ENCODE data around the gene EXOC6B. TPM values are rescaled to one million over a fixed set of nuclear protein-coding genes. Genes with fewer than 3 reads are reported as not detected.
"Not testable (repeated sequence)": the region's sequence is repeated elsewhere in the genome, so short reads cannot be mapped to it uniquely, and the experiment has no call there.

The EXOC6B gene
- total and polyA plus RNA-seq, 3 donors from 2014 or later, result 27.7 to 45.2 (median 31.7) TPM

DNA sequence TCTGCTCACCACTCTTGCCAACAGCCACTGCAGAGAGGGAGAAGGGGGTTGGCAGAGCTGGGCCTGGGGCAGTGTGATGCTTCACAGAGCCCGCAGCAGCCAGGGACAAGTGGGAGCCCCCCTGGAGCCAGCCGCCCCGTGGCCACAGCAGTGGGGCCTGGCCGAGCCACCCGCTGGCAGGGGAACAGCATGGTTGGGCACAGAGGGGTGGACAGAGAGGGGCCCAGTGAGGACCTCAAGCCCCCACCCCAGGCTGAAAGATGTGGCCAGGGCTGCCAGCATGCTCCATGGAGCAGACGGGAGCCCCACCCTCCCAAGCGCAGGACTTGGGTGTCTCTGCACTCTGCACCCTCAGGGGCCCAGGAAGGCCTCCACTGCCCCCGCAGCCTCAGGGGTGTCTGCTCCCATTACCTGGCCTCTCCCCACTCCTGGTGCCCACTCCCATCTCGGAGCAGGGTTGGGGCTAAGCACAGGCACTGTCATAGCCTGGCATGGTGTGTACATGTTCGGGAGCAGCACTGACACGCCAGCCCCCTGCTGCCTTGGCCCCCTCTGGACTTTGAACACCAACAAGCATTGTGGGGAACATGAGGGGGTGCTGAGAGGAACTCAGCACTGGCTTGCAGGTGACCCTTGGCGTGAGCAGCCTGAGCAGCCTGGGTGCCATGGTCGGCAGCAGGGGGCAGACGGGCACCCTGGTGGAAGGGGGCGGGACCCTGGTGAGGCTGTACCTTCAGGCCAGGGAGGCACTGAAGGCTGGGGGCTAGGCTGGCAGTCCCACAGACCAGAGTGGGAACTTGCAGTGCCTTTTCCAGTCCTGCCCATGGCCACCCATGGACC, 398.6 kb downstream of the EXOC6B start:
- TF ChIP-seq, protein P1, sequence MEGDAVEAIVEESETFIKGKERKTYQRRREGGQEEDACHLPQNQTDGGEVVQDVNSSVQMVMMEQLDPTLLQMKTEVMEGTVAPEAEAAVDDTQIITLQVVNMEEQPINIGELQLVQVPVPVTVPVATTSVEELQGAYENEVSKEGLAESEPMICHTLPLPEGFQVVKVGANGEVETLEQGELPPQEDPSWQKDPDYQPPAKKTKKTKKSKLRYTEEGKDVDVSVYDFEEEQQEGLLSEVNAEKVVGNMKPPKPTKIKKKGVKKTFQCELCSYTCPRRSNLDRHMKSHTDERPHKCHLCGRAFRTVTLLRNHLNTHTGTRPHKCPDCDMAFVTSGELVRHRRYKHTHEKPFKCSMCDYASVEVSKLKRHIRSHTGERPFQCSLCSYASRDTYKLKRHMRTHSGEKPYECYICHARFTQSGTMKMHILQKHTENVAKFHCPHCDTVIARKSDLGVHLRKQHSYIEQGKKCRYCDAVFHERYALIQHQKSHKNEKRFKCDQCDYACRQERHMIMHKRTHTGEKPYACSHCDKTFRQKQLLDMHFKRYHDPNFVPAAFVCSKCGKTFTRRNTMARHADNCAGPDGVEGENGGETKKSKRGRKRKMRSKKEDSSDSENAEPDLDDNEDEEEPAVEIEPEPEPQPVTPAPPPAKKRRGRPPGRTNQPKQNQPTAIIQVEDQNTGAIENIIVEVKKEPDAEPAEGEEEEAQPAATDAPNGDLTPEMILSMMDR (IDR thresholded peaks at IDR 0.05), result no peak
- no peak for TF ChIP-seq POLR2A (IDR thresholded peaks at IDR 0.05)
- Histone ChIP-seq H3K9me3 (no peaks in the 10 kb centered on the region), H3K4me1 (no peaks in the 10 kb centered on the region), H3K27ac (no peak overlapping the region), H3K4me3 (no peak overlapping the region), H3K27me3 (no peaks in the 10 kb centered on the region), H3K36me3 (ENCODE audit: low read depth, missing control alignments) (no peaks in the 10 kb centered on the region)
- no peak for DNase-seq
- intact Hi-C loops (cut with DNase I; ENCODE audit: low total_unique reads), result no loop called here
- WGBS, 2 donors, result 87 to 96% methylated on average over 10 to 13 of the region's 15 CpGs

DNA sequence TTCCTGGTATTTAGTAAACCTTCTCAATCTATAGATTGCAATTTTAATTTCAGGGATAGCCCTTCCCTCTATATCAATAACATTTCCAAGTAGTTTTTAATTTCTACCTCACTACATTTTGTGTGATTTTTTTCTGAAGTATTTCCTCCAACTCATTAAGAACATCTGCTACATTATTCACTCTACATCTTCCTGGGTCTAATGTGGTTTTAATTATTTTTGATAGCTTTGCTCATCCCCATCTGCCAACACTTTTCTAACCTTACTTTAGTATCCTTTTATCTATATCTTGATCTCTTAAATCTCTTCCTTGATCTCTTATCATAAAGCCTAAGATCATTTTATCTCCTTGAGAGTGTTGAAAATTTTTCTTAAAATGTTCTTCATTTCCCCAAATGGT, 399.8 kb downstream of the EXOC6B start:
- Histone ChIP-seq H3K36me3 (ENCODE audit: low read depth, missing control alignments) (no peaks in the 10 kb centered on the region), H3K4me1 (no peaks in the 10 kb centered on the region), H3K27me3 (no peaks in the 10 kb centered on the region), H3K4me3 (no peak overlapping the region), H3K9me3 (no peaks in the 10 kb centered on the region), H3K27ac (no peak overlapping the region)
- intact Hi-C loops (cut with DNase I; ENCODE audit: low total_unique reads), result no loop called here
- TF ChIP-seq POLR2A (IDR thresholded peaks at IDR 0.05), result no peak
- no peak for DNase-seq

GRCh38 chr2:72423756-72424155, 402.1 kb downstream of the EXOC6B start:
- intact Hi-C loops (cut with DNase I; ENCODE audit: low total_unique reads), result no loop called here

GRCh38 chr2:72421771-72422379, 404.0 kb downstream of the EXOC6B start:
- H3K36me3 ChIP-seq (ENCODE audit: low read depth, missing control alignments); H3K27ac ChIP-seq; H3K4me1 ChIP-seq; DNase-seq; H3K27me3 ChIP-seq; H3K4me3 ChIP-seq; H3K9me3 ChIP-seq; intact Hi-C loops (cut with DNase I; ENCODE audit: low total_unique reads): not testable (repeated sequence)
- WGBS, 2 donors, result 59 to 90% methylated on average over 17 to 24 of the region's 31 CpGs

More at GRCh38 chr2:72423756-72424155, 402.1 kb downstream of the EXOC6B start:
- Histone ChIP-seq H3K4me3 (no peak overlapping the region), H3K36me3 (ENCODE audit: low read depth, missing control alignments) (no peaks in the 10 kb centered on the region), H3K27me3 (no peaks in the 10 kb centered on the region), H3K27ac (no peak overlapping the region), H3K4me1 (no peaks in the 10 kb centered on the region), H3K9me3 (no peaks in the 10 kb centered on the region)
- TF ChIP-seq POLR2A (IDR thresholded peaks at IDR 0.05), result no peak
- TF ChIP-seq, protein P1 (IDR thresholded peaks at IDR 0.05), result no peak
- WGBS, 2 donors, result 73 to 79% methylated on average over 2 of the region's 2 CpGs
- DNase-seq, result no peak

GRCh38 chr2:72415781-72416475, 409.9 kb downstream of the EXOC6B start:
- intact Hi-C loops (cut with DNase I; ENCODE audit: low total_unique reads), result no loop called here
- no peak for TF ChIP-seq POLR2A (IDR thresholded peaks at IDR 0.05)
- TF ChIP-seq, protein P1 (IDR thresholded peaks at IDR 0.05), result no peak
- Histone ChIP-seq H3K4me1 (no peaks in the 10 kb centered on the region), H3K36me3 (ENCODE audit: low read depth, missing control alignments) (no peaks in the 10 kb centered on the region), H3K27me3 (no peaks in the 10 kb centered on the region), H3K9me3 (no peaks in the 10 kb centered on the region), H3K4me3 (no peak overlapping the region), H3K27ac (no peak overlapping the region)
- no peak for DNase-seq
- WGBS, 2 donors, result 75 to 81% methylated on average over 5 of the region's 5 CpGs
